Activated naive CD4-positive, alpha-beta T cell treated with anti-CD3 and anti-CD28 coated beads, Interleukin-2, amount 50 U/mL, for 16 hours (primary cell): ENCODE measurements around the gene CCL24.
"Not testable (repeated sequence)": the region's sequence is repeated elsewhere in the genome, so short reads cannot be mapped to it uniquely, and the experiment has no call there.

Experiments used
- DNase-seq: peaks from one replicate; pipeline ENCODE4 v3.0.0-alpha.2; 2020

CCL24 gene

DNA sequence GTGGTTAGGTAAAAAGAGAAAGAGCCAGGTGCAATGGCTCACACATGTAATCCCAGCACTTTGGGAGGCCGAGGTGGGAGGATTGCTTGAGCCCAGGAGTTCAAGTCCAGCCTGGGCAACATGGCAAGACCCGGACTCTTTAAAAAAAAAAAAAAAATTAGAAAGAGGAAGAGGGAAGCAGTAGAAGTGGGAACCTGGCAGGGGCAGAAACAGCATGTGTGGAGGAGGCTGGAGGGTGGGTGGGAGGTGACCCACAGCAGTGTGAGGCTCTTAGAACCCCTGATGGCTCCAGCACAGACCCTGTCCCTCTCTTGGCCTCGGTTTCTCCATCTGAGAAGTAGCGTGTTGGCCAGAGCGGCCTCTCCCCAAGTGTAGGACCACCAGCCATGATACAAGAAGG lies 4.9 kb upstream of the CCL24 start:
- no peak for DNase-seq

DNA sequence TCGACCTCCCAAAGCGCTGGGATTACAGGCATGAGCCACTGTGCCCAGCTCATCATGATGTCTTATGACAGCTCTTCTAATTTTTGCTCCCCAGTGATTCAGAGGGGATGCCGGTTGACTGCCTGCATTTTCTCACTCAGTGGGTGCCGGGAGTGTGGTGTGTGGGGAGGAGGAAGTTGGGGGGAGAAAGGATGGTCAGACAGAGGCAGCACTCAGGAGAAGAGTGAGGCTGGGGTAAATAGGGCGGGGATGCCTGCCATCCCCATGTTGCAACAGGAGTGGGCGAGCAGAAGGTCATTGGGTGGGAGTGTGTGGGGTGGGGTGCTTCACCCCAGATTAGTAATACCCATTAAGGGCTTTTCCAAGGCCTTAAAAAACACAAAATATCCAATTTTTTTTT lies 3.5 kb upstream of the CCL24 start:
- no peak for DNase-seq

DNA sequence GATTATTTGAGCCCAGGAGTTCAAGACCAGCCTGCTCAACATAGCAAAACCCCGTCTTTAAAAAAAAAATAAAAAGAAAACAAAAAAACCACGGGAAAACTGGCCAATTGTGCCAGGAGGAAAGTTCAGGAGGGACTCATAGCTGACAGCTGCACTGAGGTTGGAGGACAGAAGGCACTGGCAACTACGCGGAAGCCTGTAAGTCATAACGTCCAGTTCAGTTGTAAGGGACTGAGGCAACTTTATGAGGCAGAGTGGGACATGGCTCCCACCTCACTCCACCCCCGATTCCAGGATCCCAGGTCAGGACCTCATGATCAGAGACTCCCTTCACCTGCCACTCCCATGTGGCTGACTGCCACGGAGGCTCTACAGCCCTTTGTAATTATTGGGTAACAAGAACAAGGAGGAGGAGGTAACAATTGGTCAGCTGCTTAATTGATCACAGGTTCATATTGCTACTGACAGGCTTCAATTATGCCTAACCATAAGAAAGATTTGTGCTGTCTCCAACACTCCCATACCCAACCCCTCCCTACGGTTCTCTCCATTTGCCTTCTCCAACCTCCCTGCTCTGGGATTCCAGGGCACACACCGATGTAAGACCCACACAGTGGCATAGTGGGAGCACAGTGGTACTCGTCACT lies 1.9 kb upstream of the CCL24 start:
- no peak for DNase-seq

DNA sequence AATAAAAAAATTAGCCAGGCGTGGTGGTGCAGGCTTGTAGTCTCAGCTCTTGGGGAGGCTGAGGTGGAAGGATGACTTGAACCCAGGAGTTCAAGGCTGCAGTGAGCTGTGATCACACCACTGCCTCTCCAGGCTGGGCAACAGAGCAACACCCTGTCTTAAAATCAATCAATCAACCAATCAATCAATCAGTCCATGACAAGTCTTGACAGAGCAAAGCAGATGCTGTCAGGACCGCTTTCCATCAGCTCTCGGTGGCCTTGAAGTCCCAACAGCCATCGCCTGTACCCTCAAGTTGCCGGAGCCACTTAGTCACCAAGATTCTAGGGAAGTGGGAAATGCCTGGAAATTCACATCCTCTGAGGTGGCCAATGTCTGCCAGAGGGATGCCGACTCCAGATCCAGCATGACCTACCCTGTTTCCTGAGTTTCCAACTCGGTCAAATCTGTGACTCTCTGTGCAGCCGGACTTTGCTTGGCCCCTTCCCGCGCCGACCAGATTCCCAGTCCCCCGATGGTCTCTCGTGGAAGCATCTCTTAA lies 871 bp upstream of the CCL24 start:
- DNase-seq: no peak

DNA sequence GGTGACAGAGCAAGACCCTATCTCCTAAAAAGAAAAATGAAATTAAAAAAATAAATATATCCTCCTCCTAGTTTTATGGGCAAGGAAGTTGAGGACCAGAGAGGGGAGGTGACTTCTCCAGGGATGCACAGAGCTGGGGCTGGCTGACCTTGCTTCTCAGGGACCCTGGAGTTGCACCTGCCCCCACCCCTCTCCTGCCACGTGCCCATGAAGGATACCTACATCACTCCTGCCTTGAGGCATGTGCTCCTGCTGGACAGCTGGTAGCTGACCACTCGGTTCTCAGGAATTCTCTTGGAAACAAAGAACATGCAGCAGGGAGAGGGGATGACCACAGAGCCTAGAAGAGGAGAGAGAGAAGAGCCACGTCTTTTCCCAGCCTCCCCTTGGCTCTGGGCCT lies 522 bp downstream of the CCL24 start:
- no peak for DNase-seq

DNA sequence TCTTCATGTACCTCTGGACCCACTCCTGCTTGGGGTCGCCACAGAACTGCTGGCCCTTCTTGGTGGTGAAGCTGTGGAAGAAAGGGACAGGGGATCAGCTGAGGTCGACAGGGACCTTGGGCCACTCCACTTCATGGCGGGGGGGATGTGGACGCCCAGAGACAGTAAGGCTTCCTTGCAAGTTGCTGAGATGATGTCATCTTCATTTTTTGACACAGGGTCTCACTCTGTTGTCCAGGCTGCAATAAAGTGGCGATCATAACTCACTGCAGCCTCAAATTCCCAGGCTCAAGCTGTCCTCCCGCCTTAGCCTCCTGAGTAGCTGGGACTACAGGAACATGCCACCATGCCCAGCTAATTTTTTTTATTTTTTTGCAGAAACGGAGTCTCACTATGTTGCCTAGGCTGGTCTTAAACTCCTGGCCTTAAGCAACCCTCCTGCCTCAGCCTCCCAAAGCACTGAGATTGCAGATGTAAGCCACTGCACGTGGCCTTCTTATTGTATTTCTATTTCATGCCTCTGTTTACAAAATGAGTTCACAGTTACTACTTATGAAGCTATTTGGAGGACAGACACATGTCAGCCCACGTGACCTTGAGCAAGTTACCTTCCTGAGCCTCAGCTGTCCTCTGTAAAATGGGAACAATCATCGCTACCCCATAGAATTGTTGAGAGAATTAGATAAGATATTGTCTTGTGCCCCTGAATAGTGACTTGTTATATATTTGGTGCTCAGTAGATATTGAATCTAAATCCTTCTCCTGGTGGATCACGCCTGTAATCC lies 1.5 kb downstream of the CCL24 start:
- DNase-seq: no peak

DNA sequence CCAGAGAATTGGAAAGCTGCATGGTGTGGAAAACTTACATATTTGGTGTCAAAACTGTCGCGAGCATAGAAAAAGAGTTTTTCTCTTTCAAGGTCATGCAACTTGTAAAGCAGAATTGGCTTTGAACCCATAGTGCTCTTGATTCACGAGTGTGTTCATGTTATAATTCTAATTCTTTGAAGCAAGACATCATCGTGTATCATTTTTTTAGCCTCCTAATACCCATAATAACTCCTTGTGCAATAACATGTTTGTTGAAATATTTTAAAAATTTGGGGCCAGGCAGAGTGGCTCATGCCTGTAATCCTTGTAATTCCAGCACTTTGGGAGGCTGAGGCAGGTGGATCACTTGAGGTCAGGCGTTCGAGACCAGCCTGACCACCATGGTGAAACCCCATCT lies 4.2 kb downstream of the CCL24 start:
- DNase-seq: no peak

DNA sequence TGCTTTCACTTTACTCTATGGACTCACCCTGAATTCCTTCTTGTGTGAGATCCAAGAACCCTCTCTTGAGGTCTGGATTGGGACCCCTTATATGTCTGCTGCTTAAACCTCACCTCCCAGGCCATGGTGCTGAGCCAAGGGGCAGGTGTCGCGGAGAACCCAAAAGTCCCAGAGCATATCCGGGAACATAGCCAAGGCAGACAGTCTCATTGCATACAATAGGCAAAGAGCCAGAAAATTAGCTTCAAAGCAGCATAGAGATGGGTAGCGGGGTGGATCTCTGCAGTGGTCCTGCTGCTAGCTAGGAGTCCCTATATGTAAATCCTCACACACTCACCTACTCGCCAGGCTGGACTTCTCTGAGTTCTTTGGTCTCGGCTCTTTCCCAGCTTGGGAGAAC lies 5.5 kb downstream of the CCL24 start:
- DNase-seq: no peak

DNA sequence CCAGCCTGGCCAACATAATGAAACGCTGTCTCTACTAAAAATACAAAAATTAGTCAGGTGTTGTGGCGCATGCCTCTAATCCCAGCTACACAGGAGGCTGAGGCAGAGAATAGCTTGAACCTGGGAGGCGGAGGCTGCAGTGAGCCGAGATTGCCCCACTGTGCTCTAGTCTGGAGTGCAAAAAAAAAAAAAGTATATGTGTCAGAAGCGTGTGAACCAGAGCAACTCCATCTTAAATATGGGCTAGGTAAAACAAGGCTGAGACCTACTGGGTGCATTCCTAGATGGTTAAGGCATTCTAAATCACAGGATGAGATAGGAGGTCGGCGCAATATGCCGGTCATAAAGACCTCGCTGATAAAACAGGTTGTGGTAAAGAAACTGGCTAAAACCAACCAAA lies 6.2 kb downstream of the CCL24 start:
- no peak for DNase-seq

DNA sequence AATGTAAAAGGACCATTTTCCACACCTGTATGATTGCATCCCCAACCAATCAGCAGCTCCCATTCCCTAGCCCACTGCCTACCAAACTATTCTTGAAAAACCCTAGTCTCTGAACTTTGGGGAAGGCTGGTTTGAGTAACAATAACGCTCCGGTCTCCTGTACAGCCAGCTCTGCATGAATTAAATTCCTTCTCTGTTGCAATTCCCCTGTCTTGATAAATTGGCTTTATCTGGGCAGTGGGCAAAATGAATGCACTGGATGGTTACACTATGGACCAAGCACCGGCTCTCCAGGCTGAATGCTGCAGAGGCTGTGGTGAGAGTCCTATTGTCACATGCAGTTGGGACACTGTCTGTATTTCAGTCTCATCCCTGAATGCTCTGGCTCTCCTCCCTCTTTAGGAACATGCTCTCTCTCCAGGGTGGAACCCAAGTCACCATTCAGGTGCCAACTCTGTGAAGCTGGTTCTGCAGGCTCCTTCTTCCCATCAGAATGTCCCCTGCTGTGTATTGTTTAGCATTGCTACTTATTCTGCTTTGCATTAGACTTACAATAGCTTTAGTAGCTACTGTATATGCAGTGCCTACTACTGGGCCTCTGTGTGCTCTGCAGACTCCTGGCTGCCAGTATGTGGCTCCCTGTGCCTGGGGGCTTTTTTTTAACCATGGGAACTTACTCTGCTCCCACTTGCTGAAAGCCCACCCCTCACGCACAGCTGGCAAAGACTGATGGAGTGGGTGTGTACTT lies 6.9 kb downstream of the CCL24 start:
- DNase-seq: no peak

DNA sequence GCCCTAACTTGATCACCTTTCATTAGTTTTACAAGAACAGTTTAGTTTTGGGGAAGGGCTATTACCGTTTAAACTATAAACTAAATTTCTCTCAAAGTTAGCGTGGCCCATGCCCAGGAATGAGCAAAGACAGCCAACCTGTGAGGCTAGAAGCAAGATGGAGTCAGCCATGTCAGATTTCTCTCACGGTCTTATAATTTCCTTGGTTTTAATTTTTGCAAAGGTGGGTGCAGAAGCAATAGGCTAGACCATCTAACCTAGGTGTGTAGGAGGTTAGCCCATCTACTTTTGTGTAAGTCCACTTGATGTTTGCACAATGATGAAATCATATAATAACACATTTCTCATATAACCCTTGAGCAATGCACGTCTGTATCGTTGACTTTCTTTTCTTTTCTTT lies 8.9 kb downstream of the CCL24 start:
- DNase-seq: no peak

DNA sequence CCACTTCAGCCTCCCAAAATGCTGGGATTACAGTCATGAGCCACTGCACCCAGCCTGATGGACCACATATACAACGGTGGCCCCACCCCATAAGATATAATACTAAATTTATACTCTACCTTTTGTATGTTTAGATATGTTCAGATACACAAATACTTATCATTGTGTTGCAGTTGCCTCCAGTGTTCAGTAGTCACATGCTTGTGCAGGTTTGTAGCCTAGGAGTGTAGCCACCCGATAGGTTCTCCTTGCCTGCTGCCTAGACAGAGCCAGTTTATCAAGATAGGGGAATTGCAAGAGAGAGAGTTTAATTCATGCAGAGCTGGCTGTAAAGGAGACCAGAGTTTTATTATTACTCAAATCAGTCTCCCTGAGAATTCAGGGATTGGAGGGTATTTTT lies 9.6 kb downstream of the CCL24 start:
- DNase-seq: no peak

DNA sequence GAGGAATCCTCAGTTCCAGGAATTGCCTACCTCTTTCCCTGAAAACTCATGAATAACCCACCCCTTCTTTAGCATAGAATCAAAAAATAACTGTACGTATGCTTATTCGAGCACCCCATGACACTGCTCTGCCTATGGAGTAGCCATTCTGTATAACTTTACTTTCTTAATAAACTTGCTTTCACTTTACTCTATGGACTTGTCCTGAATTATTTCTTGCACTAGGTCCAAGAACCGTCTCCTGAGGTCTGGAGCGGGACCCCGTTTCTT lies 11.1 kb downstream of the CCL24 start:
- no peak for DNase-seq

DNA sequence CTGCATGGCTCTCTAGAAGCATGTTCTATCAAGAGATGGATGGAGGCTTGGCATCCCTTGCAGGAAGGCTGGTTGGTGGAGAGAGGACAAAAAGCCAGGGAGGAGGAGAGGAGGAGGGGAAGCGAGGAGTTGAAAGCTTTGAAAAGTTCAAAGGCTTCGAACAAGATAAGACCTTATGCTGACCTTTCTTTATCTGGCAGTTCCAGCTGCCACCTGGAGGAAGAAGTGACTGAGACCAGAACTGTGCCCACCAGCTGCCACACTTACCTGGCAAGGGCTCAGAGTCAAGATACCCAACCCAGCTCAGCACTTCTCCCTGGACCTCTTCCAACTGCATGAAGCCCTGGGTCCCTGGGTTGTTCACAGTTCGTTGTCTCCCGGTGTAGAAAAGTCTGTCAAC lies 14.8 kb downstream of the CCL24 start:
- no peak for DNase-seq

DNA sequence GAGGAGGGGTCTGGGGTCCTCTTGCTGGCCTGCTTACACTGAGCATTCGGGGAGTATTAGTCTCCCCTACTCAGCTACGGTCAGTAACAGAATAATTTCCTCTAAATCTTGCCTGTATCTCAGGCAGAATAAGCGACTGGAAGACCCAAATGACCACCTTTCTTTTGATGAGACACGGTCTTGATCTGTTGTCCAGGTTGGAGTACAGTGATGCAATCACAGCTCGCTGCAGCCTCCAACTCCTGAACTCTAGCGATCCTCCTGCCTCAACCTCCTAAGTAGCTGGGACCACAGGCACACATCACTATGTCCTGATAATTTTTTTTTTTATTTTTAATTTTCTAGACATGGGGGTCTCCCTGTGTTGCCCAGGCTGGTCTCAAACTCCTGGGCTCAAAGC lies 17.2 kb downstream of the CCL24 start:
- DNase-seq: no peak

DNA sequence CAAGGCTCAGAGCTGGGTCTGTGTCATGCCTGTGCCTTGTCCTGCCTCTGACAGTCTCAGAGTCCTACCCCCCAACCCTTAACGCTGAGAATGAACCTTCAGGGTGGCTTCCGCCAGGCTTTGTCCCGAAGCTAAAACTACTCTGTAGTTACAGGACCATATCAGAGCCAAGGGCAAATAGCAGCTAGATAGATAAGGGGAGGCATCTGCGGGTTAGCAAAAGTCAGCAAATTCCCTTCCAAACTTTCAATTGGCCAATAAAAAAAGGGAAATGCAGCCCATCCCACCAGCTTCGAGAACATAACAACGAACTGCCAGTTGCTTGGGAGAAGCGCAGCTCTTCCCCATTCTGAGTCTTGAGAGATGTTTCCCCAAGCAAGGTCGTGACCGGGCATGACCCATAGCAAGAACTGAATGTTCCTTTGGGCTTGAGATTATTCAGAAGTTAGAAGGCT lies 17.7 kb downstream of the CCL24 start:
- DNase-seq: no peak

DNA sequence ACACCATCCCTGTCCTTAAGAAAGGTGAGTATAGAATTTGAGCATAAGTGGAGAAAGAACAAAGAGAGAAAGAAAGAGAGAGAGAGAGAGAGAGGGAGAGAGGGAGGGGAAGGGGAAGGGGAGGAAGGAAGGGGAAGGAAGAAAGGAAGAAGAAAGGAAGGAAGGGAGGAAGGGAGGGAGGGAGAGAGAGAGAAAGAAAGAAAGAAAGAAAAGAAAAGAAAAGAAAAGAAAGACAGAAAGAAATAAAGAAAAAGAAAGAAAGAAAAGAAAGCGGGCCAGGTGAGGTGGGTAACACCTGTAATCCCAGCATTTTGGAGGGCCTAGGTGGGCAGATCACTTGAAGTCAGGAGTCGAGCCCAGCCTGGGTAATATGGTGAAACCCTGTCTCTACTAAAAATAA lies 19.9 kb downstream of the CCL24 start:
- no peak for DNase-seq

DNA sequence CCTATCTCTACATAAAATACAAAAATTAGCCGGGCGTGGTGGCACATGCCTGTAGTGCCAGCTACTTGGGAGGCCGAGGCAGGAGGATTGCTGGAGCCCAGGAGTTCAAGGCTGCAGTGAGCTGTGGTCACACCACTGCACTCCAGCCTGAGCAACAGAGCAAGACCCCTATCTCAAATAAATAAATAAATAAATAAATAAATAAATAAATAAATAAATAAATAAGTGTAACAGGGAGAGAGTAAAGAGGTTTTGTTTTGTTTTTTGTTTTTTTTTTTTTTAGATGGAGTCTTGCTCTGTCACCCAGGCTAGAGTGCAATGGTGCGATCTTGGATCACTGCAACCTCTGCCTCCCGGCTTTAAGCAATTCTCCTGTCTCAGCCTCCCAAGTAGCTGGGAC lies 21.0 kb downstream of the CCL24 start:
- DNase-seq: not testable (repeated sequence)

DNA sequence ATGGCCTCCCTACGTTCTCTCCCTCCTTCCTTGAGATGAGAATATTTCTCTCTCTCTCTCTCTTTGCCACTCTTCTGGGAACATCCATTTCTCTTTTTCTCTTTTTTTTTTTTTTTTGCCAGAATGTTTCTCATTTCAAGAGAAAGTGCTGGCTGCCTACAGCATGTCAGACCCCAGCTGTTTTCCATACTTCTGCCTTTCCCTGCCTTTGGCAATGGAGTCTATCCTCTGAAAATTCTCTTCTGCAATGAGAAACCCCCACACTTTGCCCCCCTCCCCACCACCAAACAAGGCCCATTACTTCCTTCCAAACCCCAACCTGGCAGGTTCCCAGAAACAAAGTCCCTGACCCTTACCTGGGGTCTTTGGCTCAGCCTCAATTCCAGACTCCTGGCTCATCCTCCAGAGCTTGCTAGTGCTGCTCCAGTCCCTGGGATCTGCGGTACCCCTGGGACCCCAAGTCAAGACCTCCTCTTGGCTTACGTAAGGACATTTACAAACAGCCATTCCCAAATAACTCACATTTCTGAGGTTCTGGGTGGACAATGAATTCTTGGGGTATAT lies 24.2 kb downstream of the CCL24 start:
- DNase-seq: no peak

DNA sequence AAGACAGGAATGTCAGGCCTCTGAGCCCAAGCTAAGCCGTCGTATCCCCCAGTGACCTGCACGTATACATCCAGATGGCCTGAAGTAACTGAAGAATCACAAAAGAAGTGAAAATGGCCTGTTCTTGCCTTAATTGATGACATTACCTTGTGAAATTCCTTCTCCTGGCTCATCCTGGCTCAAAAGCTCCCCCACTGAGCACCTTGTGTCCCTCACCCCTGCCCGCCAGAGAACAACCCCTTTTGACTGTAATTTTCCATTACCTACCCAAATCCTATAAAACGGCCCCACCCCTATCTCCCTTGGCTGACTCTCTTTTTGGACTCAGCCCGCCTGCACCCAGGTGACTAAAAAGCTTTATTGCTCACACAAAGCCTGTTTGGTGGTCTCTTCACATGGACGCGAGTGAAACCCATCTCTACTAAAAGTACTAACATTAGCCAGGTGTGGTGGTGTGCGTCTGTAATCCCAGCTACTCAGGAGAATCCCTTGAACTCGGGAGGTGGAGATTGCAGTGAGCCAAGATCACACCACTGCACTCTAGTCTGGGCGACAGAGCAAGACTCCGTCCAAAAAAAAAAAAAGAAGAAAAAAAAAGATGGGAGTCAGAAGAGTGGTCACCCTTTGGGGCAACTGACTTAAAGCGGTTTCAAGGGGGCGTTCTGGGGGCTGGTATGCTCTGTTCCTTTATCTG lies 25.3 kb downstream of the CCL24 start:
- not testable (repeated sequence) for DNase-seq

DNA sequence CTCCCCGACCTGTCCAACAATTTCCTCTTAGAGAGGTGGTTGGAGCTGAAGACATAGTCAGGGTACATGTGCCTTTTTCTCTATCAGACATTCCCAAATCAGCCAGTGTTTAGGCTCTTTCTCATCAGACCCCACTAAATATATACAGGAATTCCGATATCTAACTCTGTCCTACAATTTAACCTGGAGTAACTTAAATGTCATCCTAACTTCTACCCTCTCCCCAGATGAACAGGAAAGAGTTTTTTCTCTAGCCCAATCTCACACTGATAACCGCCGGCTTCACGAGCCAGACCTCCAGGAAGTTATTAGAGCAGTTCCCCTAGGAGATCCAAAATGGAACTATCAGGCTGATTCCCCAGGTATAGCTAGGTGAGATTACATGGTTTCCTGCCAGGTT lies 30.5 kb downstream of the CCL24 start:
- DNase-seq: not testable (repeated sequence)

DNA sequence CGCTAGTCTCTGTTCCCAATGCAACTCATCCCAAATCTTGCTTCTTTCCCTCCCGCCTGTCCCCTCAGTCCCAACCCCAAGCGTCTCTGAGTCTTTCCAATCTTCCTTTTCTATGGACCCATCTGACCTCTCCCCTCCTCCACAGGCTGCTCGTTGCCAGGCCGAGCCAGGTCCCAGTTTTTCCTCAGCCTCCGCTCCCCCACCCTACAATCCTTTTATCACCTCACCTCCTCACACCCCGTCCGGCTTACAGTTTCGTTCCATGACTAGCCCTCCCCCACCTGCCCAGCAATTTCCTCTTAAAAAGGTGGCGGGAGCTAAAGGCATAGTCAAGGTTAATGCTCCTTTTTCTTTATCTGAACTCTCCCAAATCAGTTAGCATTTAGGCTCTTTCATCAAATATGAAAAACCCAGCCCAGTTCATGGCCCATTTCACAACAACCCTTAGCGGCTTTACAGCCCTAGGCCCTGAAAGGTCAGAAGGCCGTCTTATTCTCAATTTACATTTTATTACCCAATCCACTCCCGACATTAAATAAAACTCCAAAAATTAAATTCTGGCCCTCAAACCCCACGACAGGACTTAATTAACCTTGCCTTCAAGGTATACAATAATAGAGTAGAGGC lies 32.8 kb downstream of the CCL24 start:
- DNase-seq: not testable (repeated sequence)

DNA sequence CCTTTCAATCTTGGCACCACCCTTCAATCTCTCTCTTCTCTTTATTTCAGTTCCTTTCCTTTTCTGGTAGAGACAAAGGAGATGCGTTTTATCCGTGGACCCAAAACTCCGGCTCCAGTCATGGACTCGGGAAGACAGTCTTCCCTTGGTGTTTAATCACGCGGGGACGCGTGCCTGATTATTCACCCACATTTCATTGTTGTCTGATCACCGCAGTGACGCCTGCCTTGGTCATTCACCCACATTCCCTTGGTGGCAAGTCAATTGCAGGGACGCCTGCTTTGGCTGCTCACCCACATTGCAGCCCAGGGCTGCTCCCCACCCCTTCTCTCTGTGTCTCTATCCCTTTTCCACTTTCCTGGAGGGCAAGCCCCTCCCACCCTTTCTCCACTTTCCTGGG lies 34.1 kb downstream of the CCL24 start:
- DNase-seq: not testable (repeated sequence)
